LoVo (cell line): Measurements from ENCODE around the gene CARD16.

Experiments
- DNase-seq: peaks from one replicate; pipeline ENCODE4 v3.0.0-alpha.2; 2016; ENCODE audit warnings: low spot score

The CARD16 gene

GRCh38 chr11:104992781-104993180 is 52.4 kb downstream of the CARD16 start:
- no peak for DNase-seq

DNA sequence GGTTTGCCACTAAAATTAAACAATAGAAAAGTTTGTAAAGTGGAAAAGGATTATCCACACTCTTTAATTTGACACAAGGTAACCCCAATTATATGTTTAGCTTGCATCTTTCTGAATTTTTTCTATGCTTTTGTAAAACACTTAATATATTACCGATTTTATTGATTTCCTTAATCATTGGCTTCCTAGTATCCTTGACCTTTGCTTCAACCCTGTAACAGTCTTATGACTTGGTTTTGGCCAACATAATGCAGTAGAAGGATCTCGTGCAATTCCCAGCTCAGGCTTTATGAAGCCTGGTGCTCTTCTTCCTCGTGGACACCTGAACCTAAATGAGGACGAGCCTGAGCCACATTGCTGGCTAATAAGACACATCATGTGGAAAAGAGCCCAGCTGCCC is 53.1 kb downstream of the CARD16 start:
- DNase-seq: no peak
